LHCN-M2 (cell line): ENCODE data around the gene ANKRD34A. TPM values are rescaled to one million over a fixed set of nuclear protein-coding genes. Genes with fewer than 3 reads are reported as not detected.
A peak's percentile ranks its signal among the peaks of the same experiment; 100 is the strongest.

Source experiments
- DNase-seq: peaks from one replicate; pipeline ENCODE4 v3.0.0-alpha.2; 2012; ENCODE audit warnings: low read depth
- total RNA-seq: library from RNA; depleted of rRNA; stranded (reverse); fragments of >200 nt; gene quantifications from 2 replicates; pipeline ENCODE4 v1.2.3, GENCODE V29; 2014

ANKRD34A gene
- total RNA-seq, 1 experiment from 2014 or later: 3.1 TPM

DNA sequence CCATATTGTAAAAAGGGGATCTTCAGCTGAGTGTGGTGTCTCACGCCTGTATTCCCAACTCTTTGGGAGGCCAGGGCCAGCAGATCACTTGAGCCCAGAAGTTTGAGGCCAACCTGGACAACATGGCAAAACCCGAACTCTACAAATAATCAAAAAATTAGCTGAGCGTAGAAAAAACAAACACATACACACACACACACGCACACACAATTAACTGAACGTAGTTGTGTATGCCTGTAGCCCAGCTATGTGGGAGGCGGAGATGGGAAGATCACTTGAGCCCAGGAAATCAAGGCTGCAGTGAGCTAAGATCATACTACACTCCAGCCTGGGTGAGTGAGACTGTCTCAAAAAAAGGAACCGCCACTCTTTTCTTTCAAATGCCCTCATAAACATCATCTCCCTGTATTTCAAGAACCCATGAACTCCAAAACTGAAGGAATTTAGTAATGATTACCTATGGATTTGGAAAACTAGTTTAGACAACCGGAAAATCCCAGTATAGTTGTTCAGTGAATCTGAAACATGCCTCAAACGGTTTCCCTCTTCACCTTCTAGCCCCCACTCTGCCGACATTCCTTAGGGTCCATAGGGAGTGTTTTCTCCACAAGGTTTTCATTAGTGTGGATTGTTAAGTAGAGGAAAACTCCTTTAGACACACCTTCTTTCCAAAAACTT is 27.5 kb upstream of the ANKRD34A start:
- DNase-seq: no peak

DNA sequence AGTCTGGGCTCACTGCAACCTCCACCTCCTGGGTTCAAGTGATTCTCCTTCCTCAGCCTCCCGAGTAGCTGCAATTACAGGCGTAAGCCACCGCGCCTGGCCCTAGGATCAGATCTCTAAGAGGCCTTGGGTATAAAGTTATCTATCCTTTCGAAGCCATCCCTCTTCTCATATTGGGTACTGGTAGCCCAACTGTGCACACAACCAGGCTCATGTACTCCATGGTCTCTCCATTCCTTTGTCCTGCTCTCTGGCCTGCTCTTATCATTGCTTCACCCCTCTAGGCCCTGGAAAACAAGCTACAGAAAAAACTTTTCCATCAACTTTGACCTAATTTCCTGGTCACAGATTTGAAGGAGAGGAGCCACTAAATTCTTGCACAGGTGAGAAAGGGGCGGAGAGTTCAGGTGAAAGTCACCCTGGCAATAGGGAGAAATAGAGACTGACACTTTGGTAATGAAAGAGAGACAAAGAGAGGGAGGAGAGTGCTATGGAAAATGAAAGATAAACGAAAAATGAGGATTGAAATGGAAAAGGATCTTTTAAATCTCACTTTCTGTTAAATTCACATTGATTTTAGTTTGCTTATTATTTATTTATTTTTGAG is 26.0 kb upstream of the ANKRD34A start:
- no peak for DNase-seq

GRCh38 chr1:145988773-145989172 is 24.4 kb upstream of the ANKRD34A start:
- no peak for DNase-seq

- DNase-seq: no peak
Measured at GRCh38 chr1:145987926-145988325, 23.6 kb upstream of the ANKRD34A start.

DNA sequence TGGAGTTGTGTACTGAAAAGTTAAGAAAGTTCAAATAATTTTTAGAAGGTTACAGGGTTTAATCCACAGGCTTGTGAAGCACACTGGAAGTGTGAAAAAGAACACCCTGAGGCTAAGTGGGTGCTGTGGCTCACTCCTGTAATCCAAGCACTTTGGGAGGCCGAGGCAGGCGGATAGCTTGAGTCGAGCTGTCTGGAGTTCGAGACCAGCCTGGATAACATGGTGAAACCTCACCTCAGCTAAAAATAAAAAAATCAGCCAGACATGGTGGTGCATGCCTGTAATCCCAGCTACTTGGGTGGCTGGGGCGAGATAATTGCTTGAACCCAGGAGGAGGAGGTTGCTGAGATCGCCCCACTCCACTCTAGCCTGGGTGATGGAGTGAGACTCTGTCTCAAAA is 22.2 kb upstream of the ANKRD34A start:
- DNase-seq: no peak

DNA sequence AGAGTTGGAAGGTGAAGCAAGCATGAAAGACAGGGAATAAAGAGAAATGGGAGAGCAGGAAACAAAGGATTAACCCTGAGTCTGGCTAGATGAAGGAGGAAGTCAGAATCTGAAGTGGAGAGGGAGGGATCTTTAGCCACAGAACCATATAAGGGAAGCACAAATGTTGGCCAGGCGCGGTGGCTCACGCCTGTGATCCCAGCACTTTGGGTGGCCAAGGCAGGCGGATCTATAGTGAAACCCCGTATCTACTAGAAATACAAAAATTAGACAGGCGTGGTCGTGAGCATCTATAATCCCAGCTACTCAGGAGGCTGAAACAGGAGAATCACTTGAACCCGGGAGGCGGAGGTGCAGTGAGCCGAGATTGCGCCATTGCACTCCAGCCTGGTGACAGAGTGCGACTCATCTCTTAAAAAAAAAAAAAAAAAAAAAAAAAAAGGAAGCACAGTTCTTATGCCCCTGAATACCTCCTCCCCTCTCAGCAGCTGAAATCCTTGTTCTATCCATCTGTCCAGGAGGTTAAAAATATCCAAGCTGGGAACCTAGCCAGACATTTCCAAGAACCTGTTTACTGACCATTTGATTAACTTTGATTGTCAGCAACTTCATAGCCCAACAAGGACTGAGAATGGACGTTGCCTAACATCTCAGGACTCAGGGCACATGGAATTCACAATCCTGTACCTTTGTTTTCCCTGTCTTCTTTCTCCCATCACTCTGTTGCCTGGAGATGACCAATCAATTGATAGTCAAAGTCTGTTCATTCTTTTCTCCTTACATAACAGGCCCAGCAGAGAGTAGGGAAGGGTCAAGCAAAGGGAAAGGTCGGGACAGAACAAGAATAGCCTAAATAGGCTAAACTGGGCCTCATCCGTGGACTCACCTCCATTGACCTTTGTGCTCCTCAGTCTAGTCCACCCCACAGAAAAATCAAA is 21.4 kb upstream of the ANKRD34A start:
- DNase-seq: peak; percentile 94

DNA sequence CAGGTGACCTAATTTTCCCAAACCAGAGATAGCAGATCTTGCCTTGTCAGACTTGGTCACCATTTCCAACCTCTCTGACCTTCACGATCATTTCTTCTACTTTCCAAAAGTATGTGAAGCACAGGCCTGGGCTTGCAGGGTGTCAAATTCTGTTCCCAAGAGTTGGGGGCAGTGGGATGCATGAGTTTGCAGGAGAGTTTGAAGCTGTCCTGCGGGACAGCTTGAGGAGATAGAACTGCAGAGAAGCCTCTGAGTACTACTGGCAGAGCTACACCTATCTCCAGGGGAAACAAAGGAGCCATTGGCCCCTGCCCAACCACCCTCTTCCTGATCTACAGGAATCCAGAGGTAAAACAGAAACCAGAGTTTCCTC is 20.7 kb upstream of the ANKRD34A start:
- no peak for DNase-seq

DNA sequence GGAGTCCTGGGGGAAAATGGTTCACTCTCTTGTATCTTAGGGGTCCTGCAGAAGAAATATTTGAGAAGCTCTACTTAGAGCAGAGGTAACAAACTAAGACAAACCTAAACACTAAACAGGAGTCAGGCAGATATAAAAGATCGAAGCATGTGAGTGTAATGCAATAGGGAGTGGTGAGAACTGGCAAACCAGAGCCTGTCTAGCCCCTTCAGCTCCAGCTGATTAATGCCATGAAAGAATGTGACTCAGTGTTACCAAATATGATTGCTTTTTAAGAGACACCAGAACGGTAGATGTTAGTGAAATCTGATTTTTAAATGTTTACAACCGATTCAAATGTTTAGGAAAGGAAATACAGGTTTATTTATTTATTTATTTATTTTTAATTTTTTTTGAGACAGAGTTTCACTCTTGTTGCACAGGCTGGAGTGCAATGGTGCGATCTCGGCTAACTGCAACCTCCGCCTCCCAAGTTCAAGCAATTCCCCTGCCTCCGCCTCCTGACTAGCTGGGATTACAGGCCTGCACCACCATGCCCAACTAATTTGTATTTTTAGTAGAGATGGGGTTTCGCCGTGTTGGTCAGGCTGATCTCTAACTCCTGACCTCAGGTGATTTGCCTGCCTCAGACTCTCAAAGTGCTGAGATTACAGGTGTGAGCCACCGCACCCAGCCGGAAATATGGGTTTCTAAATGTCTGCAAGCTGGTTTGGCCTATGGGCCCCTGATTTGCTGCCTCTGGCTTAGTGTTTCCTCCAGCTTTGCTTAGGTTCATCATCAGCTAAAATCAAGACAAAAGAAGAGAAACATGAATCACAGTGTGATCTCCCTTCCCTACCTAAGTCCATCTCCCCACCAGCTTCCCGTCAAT is 19.8 kb upstream of the ANKRD34A start:
- DNase-seq: peak; percentile 44

GRCh38 chr1:145983206-145983675 is 18.9 kb upstream of the ANKRD34A start:
- DNase-seq: peak; percentile 92

DNA sequence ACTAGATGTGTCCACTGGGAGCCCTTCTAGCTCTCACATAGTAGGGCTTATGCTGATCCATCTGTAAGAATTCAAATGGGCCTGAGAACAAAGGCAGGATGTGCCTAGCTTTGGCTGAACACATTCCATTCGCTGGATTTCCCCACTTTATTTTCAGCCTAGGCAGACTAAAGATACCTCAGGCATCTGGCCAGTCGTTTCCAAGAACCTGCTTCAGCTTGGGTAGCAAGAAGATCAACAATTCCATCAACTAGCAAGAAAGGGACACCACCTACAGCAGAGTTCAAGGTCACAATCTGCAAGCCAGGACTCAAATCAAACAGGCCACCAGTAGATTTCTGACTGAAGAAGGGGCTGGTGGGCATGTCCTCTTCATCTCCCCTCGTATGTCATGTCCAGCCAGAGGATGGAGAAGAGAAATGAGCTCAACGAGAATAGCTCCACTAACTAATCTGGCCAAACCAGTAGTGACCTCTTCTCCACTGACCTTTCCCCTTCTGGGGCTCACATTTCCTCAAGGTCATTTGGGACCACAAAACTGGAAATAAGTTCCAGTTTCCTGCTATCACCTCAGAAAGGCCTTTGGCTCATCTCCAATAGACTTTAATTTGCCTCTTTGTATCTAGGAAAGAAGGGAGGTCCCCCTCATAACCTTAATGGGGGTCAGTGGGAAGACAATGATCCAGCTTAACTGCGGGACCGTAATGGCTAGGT is 17.8 kb upstream of the ANKRD34A start:
- DNase-seq: no peak

GRCh38 chr1:145980457-145980994 is 16.2 kb upstream of the ANKRD34A start:
- DNase-seq: no peak

DNA sequence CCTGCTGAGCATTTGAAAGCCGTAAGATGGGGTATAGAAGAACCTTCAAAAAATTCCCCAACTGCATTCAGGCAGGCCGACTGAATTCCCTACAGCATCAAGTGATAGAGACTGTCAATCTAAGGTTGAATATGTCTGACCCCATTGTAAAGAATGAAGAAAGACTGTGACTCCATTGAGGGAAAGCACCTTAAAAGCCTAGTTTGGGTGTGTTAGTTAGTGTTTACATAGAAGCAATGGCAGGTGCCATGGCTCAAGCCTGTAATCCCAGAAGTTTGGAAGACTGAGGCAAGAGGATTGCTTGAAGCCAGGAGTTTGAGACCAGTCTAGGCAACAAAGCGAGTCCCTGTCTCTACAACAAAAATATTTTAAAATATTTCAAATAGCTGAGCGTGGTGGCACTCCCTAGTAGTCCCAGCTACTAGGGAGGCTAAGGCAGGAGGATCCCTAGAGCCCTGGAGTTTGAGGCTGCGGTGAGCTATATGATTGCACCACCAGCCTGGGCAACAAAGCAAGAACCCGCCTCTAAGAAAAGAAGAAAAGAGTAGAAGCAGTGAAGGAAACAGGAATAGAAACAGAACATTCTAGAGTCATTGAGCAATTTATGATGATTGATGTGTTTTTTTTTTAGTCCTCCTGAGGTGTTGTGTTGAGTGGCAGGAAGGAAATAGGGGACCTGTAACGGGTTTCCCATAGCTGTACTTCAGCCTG is 15.5 kb upstream of the ANKRD34A start:
- DNase-seq: peak; percentile 55

- DNase-seq: peak; percentile 100
Measured at GRCh38 chr1:145978854-145979745, 14.7 kb upstream of the ANKRD34A start.

DNA sequence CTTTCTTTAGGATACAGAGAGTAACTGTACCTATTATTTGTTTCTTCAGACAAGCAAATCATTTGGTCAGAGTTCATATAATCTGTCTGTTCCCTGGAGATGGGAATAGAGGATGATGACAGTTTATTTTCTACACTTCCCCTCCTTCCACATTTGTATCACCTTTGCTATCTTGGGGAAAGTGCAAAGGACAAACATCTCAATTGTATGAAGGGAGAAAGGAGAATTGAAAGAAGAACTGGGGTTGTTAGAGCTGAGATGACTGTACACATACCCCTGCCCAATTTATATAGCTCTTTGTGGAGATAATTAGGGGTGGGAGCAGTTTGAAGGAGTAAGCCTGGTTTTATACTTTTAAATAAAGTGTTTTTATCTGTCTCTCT is 14.1 kb upstream of the ANKRD34A start:
- no peak for DNase-seq

GRCh38 chr1:145977486-145978470 is 13.4 kb upstream of the ANKRD34A start:
- peak; percentile 81 for DNase-seq

DNA sequence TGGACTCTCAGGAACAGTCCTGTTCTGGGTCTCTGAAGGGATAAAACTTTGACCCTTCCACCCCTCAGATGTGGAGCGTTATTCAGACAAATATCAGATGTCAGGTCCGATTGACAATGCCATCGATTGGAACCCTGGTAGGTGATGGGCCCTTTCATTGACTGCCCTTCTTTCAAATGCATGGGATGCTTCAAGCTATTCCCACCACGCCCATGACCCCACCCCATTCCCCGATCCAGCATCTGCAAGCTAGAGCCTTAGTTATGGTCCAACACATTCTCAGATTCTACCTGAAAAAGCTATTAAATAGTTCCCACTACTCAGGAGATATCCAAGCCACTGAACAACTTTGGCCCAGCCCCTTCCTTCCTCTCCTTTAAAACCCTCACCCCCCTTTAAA is 12.6 kb upstream of the ANKRD34A start:
- no peak for DNase-seq

GRCh38 chr1:145975216-145975615 is 10.8 kb upstream of the ANKRD34A start:
- DNase-seq: peak; percentile 50
